GM13977 (cell line): ENCODE data around the gene TSEN34.

Experiments
- DNase-seq: peaks from one replicate; pipeline ENCODE4 v3.0.0; 2012; ENCODE audit warnings: low spot score
- CTCF ChIP-seq: IDR thresholded peaks from 2 replicates; pipeline ENCODE4 v1.5.1; 2012; ENCODE audit warnings: mild to moderate bottlenecking, control low read depth; ENCODE audit not compliant: insufficient read depth; ENCODE audit errors: extremely low read depth, missing control alignments
- in situ Hi-C: fragments of 300-500 bp; cut with MboI; formaldehyde crosslinking; loops from one replicate; pipeline ENCODE4 v1.12.0; 2022; ENCODE audit warnings: low sequenced_read_pairs, low pct_unique_long_range_greater_than_20kb, mixed read lengths, inconsistent platforms; ENCODE audit not compliant: unreplicated experiment

The TSEN34 gene

GRCh38 chr19:54155694-54156093 is 35.4 kb upstream of the TSEN34 start:
- no peak for DNase-seq
- in situ Hi-C loops: no loop called here
- no peak for TF ChIP-seq CTCF

GRCh38 chr19:54156490-54156889 is 34.6 kb upstream of the TSEN34 start:
- TF ChIP-seq CTCF: no peak
- DNase-seq: no peak
- in situ Hi-C loops: no loop called here

- TF ChIP-seq CTCF: no peak
- DNase-seq: no peak
- in situ Hi-C loops: no loop called here
Measured at GRCh38 chr19:54156953-54157352, 34.2 kb upstream of the TSEN34 start.

GRCh38 chr19:54158812-54159351 is 32.2 kb upstream of the TSEN34 start:
- no peak for TF ChIP-seq CTCF
- peak; percentile 73 for DNase-seq
- in situ Hi-C loops: no loop called here

GRCh38 chr19:54159352-54160181 is 31.5 kb upstream of the TSEN34 start, which contains the start of gene LENG1:
Gene LENG1 (minus strand): TSS chr19:54159721. CDS start chr19:54159695, 26 bp downstream.
- in situ Hi-C loops: no loop called here
- peak; percentile 99 for DNase-seq
- TF ChIP-seq CTCF: peak; percentile 34

GRCh38 chr19:54160182-54160811 is 30.8 kb upstream of the TSEN34 start:
- no peak for DNase-seq
- in situ Hi-C loops: no loop called here
- no peak for TF ChIP-seq CTCF
